HepG2 (cell line): Measurements from ENCODE around the gene ESPNL.

Experiments used
- CBX5 ChIP-seq: sonication (generic); formaldehyde crosslinking; IDR thresholded peaks from 2 replicates; pipeline ENCODE4 v1.4.0; 2020; ENCODE audit warnings: missing genetic modification reagents, borderline replicate concordance
- CTCF ChIP-seq: sonication (generic); formaldehyde crosslinking; IDR thresholded peaks from 2 replicates; pipeline ENCODE4 v1.5.0; 2020; ENCODE audit warnings: mild to moderate bottlenecking, missing genetic modification reagents, moderate library complexity
- FOSL2 ChIP-seq: sonication (generic); formaldehyde crosslinking; IDR thresholded peaks from 2 replicates; pipeline ENCODE4 v1.4.0; 2020; ENCODE audit warnings: missing genetic modification reagents
- NR2F6 ChIP-seq, 2 experiments: IDR thresholded peaks; 2 replicates each; pipeline ENCODE4 v1.6.1; 2016; ENCODE audit warnings: antibody characterized with exemption in 1 of 2, mild to moderate bottlenecking in 1 of 2
- SIX4 ChIP-seq: sonication (generic); formaldehyde crosslinking; IDR thresholded peaks from 2 replicates; pipeline ENCODE4 v1.4.0; 2020; ENCODE audit warnings: missing genetic modification reagents
- ZNF367 ChIP-seq: sonication (generic); formaldehyde crosslinking; IDR thresholded peaks from 2 replicates; pipeline ENCODE4 v1.4.0; 2020; ENCODE audit warnings: missing genetic modification reagents, borderline replicate concordance
- TF ChIP-seq, protein P1 (sequence below): sonication (generic); formaldehyde crosslinking; IDR thresholded peaks from 2 replicates; pipeline ENCODE4 v1.4.0; 2020; ENCODE audit warnings: missing genetic modification reagents
- TF ChIP-seq, protein P2 (sequence below): sonication (generic); formaldehyde crosslinking; IDR thresholded peaks from 2 replicates; pipeline ENCODE4 v1.5.1; 2020; ENCODE audit warnings: mild to moderate bottlenecking, missing genetic modification reagents

GRCh38 chr2:238150686-238151085 is 50.5 kb downstream of the ESPNL start:
- TF ChIP-seq, protein P1, sequence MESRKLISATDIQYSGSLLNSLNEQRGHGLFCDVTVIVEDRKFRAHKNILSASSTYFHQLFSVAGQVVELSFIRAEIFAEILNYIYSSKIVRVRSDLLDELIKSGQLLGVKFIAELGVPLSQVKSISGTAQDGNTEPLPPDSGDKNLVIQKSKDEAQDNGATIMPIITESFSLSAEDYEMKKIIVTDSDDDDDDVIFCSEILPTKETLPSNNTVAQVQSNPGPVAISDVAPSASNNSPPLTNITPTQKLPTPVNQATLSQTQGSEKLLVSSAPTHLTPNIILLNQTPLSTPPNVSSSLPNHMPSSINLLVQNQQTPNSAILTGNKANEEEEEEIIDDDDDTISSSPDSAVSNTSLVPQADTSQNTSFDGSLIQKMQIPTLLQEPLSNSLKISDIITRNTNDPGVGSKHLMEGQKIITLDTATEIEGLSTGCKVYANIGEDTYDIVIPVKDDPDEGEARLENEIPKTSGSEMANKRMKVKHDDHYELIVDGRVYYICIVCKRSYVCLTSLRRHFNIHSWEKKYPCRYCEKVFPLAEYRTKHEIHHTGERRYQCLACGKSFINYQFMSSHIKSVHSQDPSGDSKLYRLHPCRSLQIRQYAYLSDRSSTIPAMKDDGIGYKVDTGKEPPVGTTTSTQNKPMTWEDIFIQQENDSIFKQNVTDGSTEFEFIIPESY (CRISPR knock-in tag), result no peak
- no peak for TF ChIP-seq CTCF (CRISPR knock-in tag)
- TF ChIP-seq CBX5 (CRISPR knock-in tag), result no peak
- TF ChIP-seq ZNF367 (CRISPR knock-in tag), result no peak
- no peak for TF ChIP-seq FOSL2 (CRISPR knock-in tag)
- TF ChIP-seq SIX4 (CRISPR knock-in tag), result no peak
- TF ChIP-seq, protein P2, sequence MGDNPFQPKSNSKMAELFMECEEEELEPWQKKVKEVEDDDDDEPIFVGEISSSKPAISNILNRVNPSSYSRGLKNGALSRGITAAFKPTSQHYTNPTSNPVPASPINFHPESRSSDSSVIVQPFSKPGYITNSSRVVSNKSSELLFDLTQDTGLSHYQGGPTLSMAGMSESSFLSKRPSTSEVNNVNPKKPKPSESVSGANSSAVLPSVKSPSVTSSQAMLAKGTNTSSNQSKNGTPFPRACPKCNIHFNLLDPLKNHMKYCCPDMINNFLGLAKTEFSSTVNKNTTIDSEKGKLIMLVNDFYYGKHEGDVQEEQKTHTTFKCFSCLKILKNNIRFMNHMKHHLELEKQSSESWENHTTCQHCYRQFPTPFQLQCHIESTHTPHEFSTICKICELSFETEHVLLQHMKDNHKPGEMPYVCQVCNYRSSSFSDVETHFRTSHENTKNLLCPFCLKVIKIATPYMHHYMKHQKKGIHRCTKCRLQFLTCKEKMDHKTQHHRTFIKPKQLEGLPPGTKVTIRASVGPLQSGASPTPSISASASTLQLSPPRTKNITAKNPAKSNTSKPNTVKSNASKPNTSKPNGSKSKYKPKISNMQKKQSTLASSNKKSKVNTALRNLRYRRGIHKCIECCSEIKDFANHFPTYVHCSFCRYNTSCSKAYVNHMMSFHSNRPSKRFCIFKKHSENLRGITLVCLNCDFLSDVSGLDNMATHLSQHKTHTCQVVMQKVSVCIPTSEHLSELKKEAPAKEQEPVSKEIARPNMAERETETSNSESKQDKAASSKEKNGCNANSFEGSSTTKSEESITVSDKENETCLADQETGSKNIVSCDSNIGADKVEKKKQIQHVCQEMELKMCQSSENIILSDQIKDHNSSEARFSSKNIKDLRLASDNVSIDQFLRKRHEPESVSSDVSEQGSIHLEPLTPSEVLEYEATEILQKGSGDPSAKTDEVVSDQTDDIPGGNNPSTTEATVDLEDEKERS (CRISPR knock-in tag), result no peak
- no peak for TF ChIP-seq NR2F6 (IDR thresholded peaks at IDR 0.05)
- no peak for TF ChIP-seq NR2F6 (CRISPR knock-in tag; IDR thresholded peaks at IDR 0.05)
